AG04450 (cell line): ENCODE results near the gene SMCO1. TPM values are rescaled to one million over a fixed set of nuclear protein-coding genes. Genes with fewer than 3 reads are reported as not detected.
"Not testable (repeated sequence)": the region's sequence is repeated elsewhere in the genome, so short reads cannot be mapped to it uniquely, and the experiment has no call there.

Experiments used
- CTCF ChIA-PET: fragments of 300-600, 350-600 bp; formaldehyde crosslinking; extraction: SDS; loops from one replicate; lab custom pipeline; 2022; ENCODE audit warnings: antibody characterized with exemption, inconsistent platforms; lab: Charles Lee
- POLR2A ChIA-PET: fragments of 350-600 bp; formaldehyde crosslinking; extraction: SDS; loops from one replicate; lab custom pipeline; 2021; ENCODE audit warnings: antibody characterized with exemption, inconsistent platforms; lab: Yijun Ruan, JAX
- DNase-seq: peaks from one replicate; pipeline ENCODE4 v3.0.0-alpha.2; 2011; ENCODE audit warnings: low read depth, low spot score
- H3K27ac ChIP-seq: one replicate; pipeline ENCODE4 v1.5.1; 2012; ENCODE audit warnings: low read depth, low read length, control low read depth
- H3K27me3 ChIP-seq: one replicate; pipeline ENCODE4 v1.6.0; 2012; ENCODE audit warnings: low read length; ENCODE audit not compliant: control insufficient read depth, insufficient read depth
- H3K4me3 ChIP-seq: 2 replicates; pipeline ENCODE4 v1.5.1; 2011; ENCODE audit warnings: mild to moderate bottlenecking, low read depth, low read length, control low read depth
- H3K9me3 ChIP-seq: 2 replicates; pipeline ENCODE4 v1.5.1; 2012; ENCODE audit warnings: low read length; ENCODE audit not compliant: control insufficient read depth, insufficient read depth
- CTCF ChIP-seq: IDR thresholded peaks from 2 replicates; pipeline ENCODE4 v1.5.1; 2011; ENCODE audit warnings: low read depth, low read length, control low read depth, inconsistent platforms
- polyA plus RNA-seq: library from polyadenylated mRNA; depleted of rRNA; stranded (reverse); fragments of >200 nt; gene quantifications from 2 replicates; pipeline ENCODE4 v1.2.3, GENCODE V29; 2011

Gene SMCO1
- polyA plus RNA-seq, 1 experiment, result not detected

DNA sequence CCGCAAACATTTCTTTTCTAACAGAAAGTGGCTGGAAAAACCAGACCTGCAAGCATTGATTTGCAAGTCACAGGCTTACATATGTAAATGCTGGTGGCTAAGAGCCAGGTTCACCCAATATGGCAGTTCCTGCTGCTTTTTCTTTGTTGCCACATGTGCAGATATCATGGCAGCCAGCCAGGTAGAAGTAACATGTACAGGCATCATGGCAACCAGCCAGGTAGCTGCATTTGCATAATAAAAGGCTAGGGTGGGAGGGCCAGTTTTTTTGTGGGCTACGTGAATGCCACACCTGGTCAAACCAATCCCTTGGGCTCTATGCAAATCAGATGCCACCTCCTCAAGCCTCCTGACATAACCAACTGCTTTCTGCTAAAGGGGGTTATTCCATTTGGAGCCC lies 2.8 kb upstream of the SMCO1 start:
- H3K27me3 ChIP-seq, result no peaks in the 10 kb centered on the region
- TF ChIP-seq CTCF, result no peak
- no peak for DNase-seq
- H3K9me3 ChIP-seq, result peaks cover 42% of the 10 kb centered on the region
- CTCF ChIA-PET, result interaction anchor here (0.6 to 3.4 kb wide), 4 partner anchors 11 to 264 kb away, joined by 3 to 17 read pairs (median 9); no protein-coding TSS in a partner anchor
- POLR2A ChIA-PET, result no interaction called here
- no peak overlapping the region for H3K27ac ChIP-seq
- no peak overlapping the region for H3K4me3 ChIP-seq

DNA sequence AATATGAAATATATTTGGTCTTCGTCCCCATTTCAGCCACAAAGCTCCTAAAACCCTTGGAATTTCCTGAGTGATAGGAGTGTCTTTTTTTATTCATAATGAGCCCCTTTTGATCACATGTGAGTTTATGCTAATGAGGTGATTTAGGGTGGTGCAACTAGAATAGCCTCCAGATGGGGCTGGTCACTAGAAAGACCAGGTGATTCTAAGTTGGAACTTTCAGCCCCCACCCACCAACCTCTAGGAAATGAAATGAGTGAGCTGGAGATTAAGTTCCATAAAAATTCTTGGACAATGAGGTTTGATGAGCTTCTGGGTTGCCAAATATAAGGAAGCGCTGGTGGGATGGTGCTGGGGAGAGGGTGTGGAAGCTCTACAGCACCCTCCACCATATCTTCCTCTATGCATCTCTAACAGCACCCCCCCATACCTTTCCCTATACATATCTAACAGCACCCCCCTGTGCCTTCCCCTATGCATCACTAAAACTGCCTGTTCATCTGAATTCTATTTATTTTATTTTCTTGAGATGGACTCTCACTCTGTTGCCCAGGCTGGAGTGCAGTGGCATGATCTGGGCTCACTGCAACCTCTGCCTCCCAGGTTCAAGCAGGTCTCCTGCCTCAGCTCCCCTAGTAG lies 2.1 kb upstream of the SMCO1 start:
- ChIA-PET CTCF (interaction anchor here (0.6 to 3.4 kb wide), 2 partner anchors 11 to 257 kb away, joined by 3 to 15 read pairs; no protein-coding TSS in a partner anchor), POLR2A (no interaction called here)
- Histone ChIP-seq H3K4me3 (no peak overlapping the region), H3K27me3 (no peaks in the 10 kb centered on the region), H3K27ac (no peak overlapping the region), H3K9me3 (peaks cover 39% of the 10 kb centered on the region)
- TF ChIP-seq CTCF, result no peak
- DNase-seq, result no peak

DNA sequence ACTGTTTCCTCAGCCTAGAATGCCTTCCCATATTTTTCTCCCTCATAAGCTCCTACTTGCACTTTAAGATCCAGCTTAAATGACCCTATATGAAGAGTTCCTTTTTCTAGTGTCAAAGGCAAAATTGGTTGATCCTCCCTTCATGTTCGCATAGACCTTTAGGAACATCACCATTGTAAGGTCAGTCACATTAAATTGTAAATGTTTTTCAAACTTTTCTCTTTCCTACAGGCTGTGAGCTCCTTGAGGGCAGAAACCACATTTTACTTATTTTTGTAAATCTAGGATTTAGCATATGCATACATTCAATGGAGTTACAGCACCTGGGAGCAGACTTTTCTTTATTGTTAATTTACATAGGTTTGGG lies 813 bp downstream of the SMCO1 start:
- no peak for TF ChIP-seq CTCF
- ChIA-PET CTCF (interaction anchor here (0.9 to 1.2 kb wide), 4 partner anchors 8 to 15 kb away, joined by 3 to 4 read pairs (median 3); no protein-coding TSS in a partner anchor), POLR2A (no interaction called here)
- Histone ChIP-seq H3K27ac (no peak overlapping the region), H3K4me3 (no peak overlapping the region), H3K27me3 (no peaks in the 10 kb centered on the region), H3K9me3 (peaks cover 14% of the 10 kb centered on the region; the same call in 1 of the 2 replicates)
- no peak for DNase-seq

DNA sequence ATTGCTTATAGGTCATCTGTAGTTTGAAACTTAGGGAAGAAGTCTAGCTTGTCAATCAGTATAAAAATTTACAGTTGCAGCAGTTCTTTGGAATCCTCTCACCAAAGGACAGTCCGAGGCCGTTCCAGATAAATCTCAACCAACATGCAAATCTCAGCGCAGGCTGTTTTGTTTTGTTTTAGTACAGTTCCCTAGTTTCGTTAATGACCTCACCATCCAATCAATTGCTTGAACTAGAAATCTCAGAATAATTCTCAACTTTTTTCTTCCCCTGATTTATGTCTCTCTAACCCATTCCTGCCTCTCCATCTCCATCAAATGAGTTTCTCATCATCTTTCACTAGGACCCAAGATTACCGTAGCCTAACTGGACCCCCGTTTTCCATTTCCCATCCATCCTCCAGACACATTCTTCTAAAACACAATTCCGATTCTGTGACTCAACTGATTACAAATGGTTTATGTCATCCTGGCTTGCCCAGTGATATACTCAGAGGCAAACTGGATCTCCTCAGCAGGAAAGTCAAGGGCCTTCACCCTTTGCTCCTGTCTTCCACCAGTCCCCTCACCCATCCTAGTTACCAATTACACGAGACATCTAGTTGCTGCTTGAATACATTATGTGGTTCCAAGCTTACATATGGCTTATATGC lies 1.3 kb downstream of the SMCO1 start:
- Histone ChIP-seq H3K27ac (no peak overlapping the region), H3K27me3 (no peaks in the 10 kb centered on the region), H3K9me3 (peaks cover 11% of the 10 kb centered on the region; the same call in 1 of the 2 replicates), H3K4me3 (no peak overlapping the region)
- CTCF ChIA-PET, result interaction anchor here (1.2 kb wide), 3 partner anchors 9 to 15 kb away, joined by 3 to 4 read pairs (median 3); no protein-coding TSS in a partner anchor
- no peak for TF ChIP-seq CTCF
- POLR2A ChIA-PET, result no interaction called here
- no peak for DNase-seq

DNA sequence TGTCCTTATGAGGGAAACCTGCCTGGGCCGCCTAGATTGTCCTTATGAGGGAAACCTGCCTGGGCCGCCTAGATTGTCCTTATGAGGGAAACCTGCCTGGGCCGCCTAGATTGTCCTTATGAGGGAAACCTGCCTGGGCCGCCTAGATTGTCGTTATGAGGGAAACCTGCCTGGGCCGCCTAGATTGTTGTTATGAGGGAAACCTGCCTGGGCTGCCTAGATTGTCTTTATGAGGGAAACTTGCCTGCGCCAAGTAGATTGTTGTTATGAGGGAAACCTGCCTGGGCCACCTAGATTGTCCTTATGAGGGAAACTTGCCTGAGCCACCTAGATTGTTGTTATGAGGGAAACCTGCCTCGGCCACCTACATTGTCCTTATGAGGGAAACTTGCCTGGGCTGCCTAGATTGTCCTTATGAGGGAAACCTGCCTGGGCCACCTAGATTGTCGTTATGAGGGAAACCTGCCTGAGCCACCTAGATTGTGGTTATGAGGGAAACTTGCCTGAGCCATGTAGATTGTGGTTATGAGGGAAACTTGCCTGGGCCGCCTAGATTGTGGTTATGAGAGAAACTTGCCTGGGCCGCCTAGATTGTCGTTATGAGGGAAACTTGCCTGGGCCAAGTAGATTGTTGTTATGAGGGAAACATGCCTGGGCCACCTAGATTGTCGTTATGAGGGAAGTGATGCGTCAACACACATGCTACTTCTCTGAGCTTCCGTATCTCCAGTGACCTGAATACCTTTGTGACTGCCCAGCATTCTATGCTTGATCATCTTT lies 3.3 kb downstream of the SMCO1 start:
- H3K4me3 ChIP-seq, DNase-seq, H3K27me3 ChIP-seq, POLR2A ChIA-PET, H3K27ac ChIP-seq, H3K9me3 ChIP-seq, CTCF ChIA-PET: not testable (repeated sequence)

- CTCF ChIA-PET, result interaction anchor here (1.0 kb wide), 1 partner anchor 18 kb away, joined by 3 read pairs; no protein-coding TSS in a partner anchor
- H3K27ac ChIP-seq, POLR2A ChIA-PET, H3K4me3 ChIP-seq, DNase-seq, H3K27me3 ChIP-seq, H3K9me3 ChIP-seq: not testable (repeated sequence)
Measured at GRCh38 chr3:196511108-196511507, 4.0 kb downstream of the SMCO1 start.
